Stimulated activated effector memory CD8-positive, alpha-beta T cell treated with anti-CD3 and anti-CD28 coated beads, Interleukin-12 subunit alpha, Interleukin-12 subunit beta, amount 100 ng/mL, for 72 hours (primary cell): ENCODE results near the gene CNNM4.

ENCODE experiments used
- ATAC-seq: fragments of 150-1000 bp; cut with Tn5 transposase; 2 replicates; pipeline ENCODE4 v1.10.0; 2021
- DNase-seq, 2 donors: peaks; one replicate each; pipeline ENCODE4 v3.0.0; 2021 to 2022; ENCODE audit warnings: low spot score in 2 of 2
- H3K27ac Mint-ChIP-seq: one replicate; pipeline ENCODE4 v1.8.0; 2022; ENCODE audit warnings: mild to moderate bottlenecking, mixed read lengths
- H3K36me3 Mint-ChIP-seq: one replicate; pipeline ENCODE4 v1.8.0; 2022; ENCODE audit warnings: mild to moderate bottlenecking, mixed read lengths
- H3K4me1 Mint-ChIP-seq: one replicate; pipeline ENCODE4 v1.8.0; 2022; ENCODE audit warnings: mixed read lengths
- H3K4me3 Mint-ChIP-seq: one replicate; pipeline ENCODE4 v1.8.0; 2022; ENCODE audit warnings: mild to moderate bottlenecking, mixed read lengths
- H3K9me3 Mint-ChIP-seq: one replicate; pipeline ENCODE4 v1.8.0; 2022; ENCODE audit warnings: mixed read lengths

The CNNM4 gene

GRCh38 chr2:96760036-96760985 lies at the start of gene CNNM4:
CNNM4 (plus strand) TSS chr2:96760902; CDS start chr2:96761000, 98 bp downstream.
- peak within 1 kb of the TSS; percentile 77 for H3K4me3 Mint-ChIP-seq
- H3K27ac Mint-ChIP-seq: peak within 1 kb of the TSS; percentile 75
- H3K9me3 Mint-ChIP-seq: no peaks in the 10 kb centered on the region
- no peaks in the 10 kb centered on the region for H3K36me3 Mint-ChIP-seq
- peaks cover 54% of the 10 kb centered on the region for H3K4me1 Mint-ChIP-seq
- DNase-seq (peak; percentile 77 to 94), ATAC-seq (peak; percentile 93)

GRCh38 chr2:96710985-96711384 lies 49.7 kb upstream of the CNNM4 start:
- Mint-ChIP-seq H3K27ac (no peak overlapping the region), H3K9me3 (no peaks in the 10 kb centered on the region)

GRCh38 chr2:96715658-96716057 lies 45.0 kb upstream of the CNNM4 start:
- Mint-ChIP-seq H3K9me3 (no peaks in the 10 kb centered on the region), H3K4me3 (no peak overlapping the region), H3K36me3 (peaks cover 32% of the 10 kb centered on the region), H3K27ac (no peak overlapping the region), H3K4me1 (peaks cover 6% of the 10 kb centered on the region)
- DNase-seq: no peak
- ATAC-seq: no peak

More at GRCh38 chr2:96710985-96711384, 49.7 kb upstream of the CNNM4 start:
- ATAC-seq (no peak), DNase-seq (no peak)
- H3K4me1 Mint-ChIP-seq: no peaks in the 10 kb centered on the region
- peaks cover 53% of the 10 kb centered on the region for H3K36me3 Mint-ChIP-seq
- no peak overlapping the region for H3K4me3 Mint-ChIP-seq

GRCh38 chr2:96716388-96716787 lies 44.3 kb upstream of the CNNM4 start:
- Mint-ChIP-seq H3K36me3 (peaks cover 25% of the 10 kb centered on the region), H3K27ac (peak overlapping the region; percentile 65), H3K9me3 (no peaks in the 10 kb centered on the region), H3K4me1 (peaks cover 6% of the 10 kb centered on the region), H3K4me3 (no peak overlapping the region)
- ATAC-seq (no peak), DNase-seq (no peak)

GRCh38 chr2:96726131-96726530 lies 34.6 kb upstream of the CNNM4 start:
- ATAC-seq: no peak
- no peak for DNase-seq
- H3K9me3 Mint-ChIP-seq: no peaks in the 10 kb centered on the region
- H3K4me1 Mint-ChIP-seq: no peaks in the 10 kb centered on the region
- no peak overlapping the region for H3K4me3 Mint-ChIP-seq
- H3K36me3 Mint-ChIP-seq: peaks cover 66% of the 10 kb centered on the region
- no peak overlapping the region for H3K27ac Mint-ChIP-seq

- DNase-seq (no peak), ATAC-seq (no peak)
- no peaks in the 10 kb centered on the region for H3K9me3 Mint-ChIP-seq
- H3K4me1 Mint-ChIP-seq: no peaks in the 10 kb centered on the region
- no peak overlapping the region for H3K27ac Mint-ChIP-seq
- H3K36me3 Mint-ChIP-seq: peaks cover 79% of the 10 kb centered on the region
- H3K4me3 Mint-ChIP-seq: no peak overlapping the region
These were observed 33.3 kb upstream of the CNNM4 start for GRCh38 chr2:96727431-96727830.

GRCh38 chr2:96729748-96730147 lies 31.0 kb upstream of the CNNM4 start:
- Mint-ChIP-seq H3K4me1 (peaks cover 2% of the 10 kb centered on the region), H3K36me3 (peaks cover 94% of the 10 kb centered on the region), H3K9me3 (no peaks in the 10 kb centered on the region), H3K27ac (peak overlapping the region; percentile 8), H3K4me3 (no peak overlapping the region)
- DNase-seq (no peak), ATAC-seq (no peak)

- no peak overlapping the region for H3K4me3 Mint-ChIP-seq
These were observed 30.5 kb upstream of the CNNM4 start for GRCh38 chr2:96730212-96730611.

GRCh38 chr2:96733931-96734330 lies 26.8 kb upstream of the CNNM4 start:
- DNase-seq (no peak), ATAC-seq (no peak)
- peaks cover 30% of the 10 kb centered on the region for H3K4me1 Mint-ChIP-seq
- H3K27ac Mint-ChIP-seq: peak overlapping the region; percentile 45
- peaks cover 83% of the 10 kb centered on the region for H3K36me3 Mint-ChIP-seq
- H3K4me3 Mint-ChIP-seq: no peak overlapping the region
- H3K9me3 Mint-ChIP-seq: no peaks in the 10 kb centered on the region

More at GRCh38 chr2:96730212-96730611, 30.5 kb upstream of the CNNM4 start:
- no peak for ATAC-seq
- peak overlapping the region; percentile 8 for H3K27ac Mint-ChIP-seq
- H3K9me3 Mint-ChIP-seq: no peaks in the 10 kb centered on the region
- DNase-seq: no peak
- peaks cover 7% of the 10 kb centered on the region for H3K4me1 Mint-ChIP-seq
- H3K36me3 Mint-ChIP-seq: peaks cover 94% of the 10 kb centered on the region

- peaks cover 72% of the 10 kb centered on the region for H3K36me3 Mint-ChIP-seq
- peaks cover 41% of the 10 kb centered on the region for H3K4me1 Mint-ChIP-seq
- peak overlapping the region; percentile 33 for H3K27ac Mint-ChIP-seq
- no peaks in the 10 kb centered on the region for H3K9me3 Mint-ChIP-seq
- ATAC-seq (no peak), DNase-seq (no peak)
- no peak overlapping the region for H3K4me3 Mint-ChIP-seq
These were observed 25.7 kb upstream of the CNNM4 start for GRCh38 chr2:96734880-96735583.

- Mint-ChIP-seq H3K4me1 (peaks cover 60% of the 10 kb centered on the region), H3K27ac (peak overlapping the region; percentile 52), H3K4me3 (no peak overlapping the region), H3K36me3 (peaks cover 50% of the 10 kb centered on the region), H3K9me3 (no peaks in the 10 kb centered on the region)
- DNase-seq: no peak
- ATAC-seq: no peak
These were observed 23.5 kb upstream of the CNNM4 start for GRCh38 chr2:96737251-96737650.

- H3K27ac Mint-ChIP-seq: peak overlapping the region; percentile 97
These were observed 22.9 kb upstream of the CNNM4 start for GRCh38 chr2:96737831-96738230.

GRCh38 chr2:96739076-96739632 lies 21.5 kb upstream of the CNNM4 start:
- Mint-ChIP-seq H3K36me3 (peaks cover 31% of the 10 kb centered on the region), H3K4me3 (peak overlapping the region; percentile 97), H3K9me3 (no peaks in the 10 kb centered on the region), H3K4me1 (peaks cover 60% of the 10 kb centered on the region), H3K27ac (peak overlapping the region; percentile 97)
- no peak for ATAC-seq
- no peak for DNase-seq

More at GRCh38 chr2:96737831-96738230, 22.9 kb upstream of the CNNM4 start:
- no peaks in the 10 kb centered on the region for H3K9me3 Mint-ChIP-seq
- H3K4me1 Mint-ChIP-seq: peaks cover 60% of the 10 kb centered on the region
- H3K4me3 Mint-ChIP-seq: peak overlapping the region; percentile 97
- DNase-seq (no peak), ATAC-seq (no peak)
- peaks cover 44% of the 10 kb centered on the region for H3K36me3 Mint-ChIP-seq

GRCh38 chr2:96739633-96740428 lies 20.9 kb upstream of the CNNM4 start, which contains the start of gene LMAN2L:
LMAN2L (minus strand) TSS chr2:96740064; CDS start chr2:96740040, 24 bp downstream.
- Mint-ChIP-seq H3K27ac (peak within 1 kb of the TSS; percentile 97), H3K36me3 (peaks cover 24% of the 10 kb centered on the region), H3K4me1 (peaks cover 57% of the 10 kb centered on the region), H3K4me3 (peak within 1 kb of the TSS; percentile 97), H3K9me3 (no peaks in the 10 kb centered on the region)
- peak; percentile 100 for ATAC-seq
- DNase-seq: peak; percentile 80 to 95
